Activated gamma-delta T cell treated with anti-CD3 and anti-CD28 coated beads, Interleukin-2, amount 50 U/mL, for 16 hours (primary cell): Measurements from ENCODE around the gene DOLK.
"Not testable (repeated sequence)": the region's sequence is repeated elsewhere in the genome, so short reads cannot be mapped to it uniquely, and the experiment has no call there.

Experiments
- DNase-seq: peaks from one replicate; pipeline ENCODE4 v3.0.0-alpha.2; 2020; ENCODE audit warnings: low read depth

Gene DOLK

GRCh38 chr9:128947527-128948301, at the start of gene DOLK, which contains the start of gene NUP188:
DOLK (minus strand) TSS chr9:128947603; CDS start chr9:128947303, 300 bp downstream.
NUP188 (plus strand) TSS chr9:128947699; CDS start chr9:128947720, 21 bp downstream.
- peak; percentile 99 for DNase-seq

- DNase-seq, result no peak
Measured at GRCh38 chr9:128995791-128996190, 48.4 kb upstream of the DOLK start.

GRCh38 chr9:128992995-128993394, 45.6 kb upstream of the DOLK start:
- no peak for DNase-seq

GRCh38 chr9:128987805-128988204, 40.4 kb upstream of the DOLK start:
- no peak for DNase-seq

- no peak for DNase-seq
Measured at GRCh38 chr9:128986671-128987070, 39.3 kb upstream of the DOLK start.

GRCh38 chr9:128983536-128983935, 36.1 kb upstream of the DOLK start:
- no peak for DNase-seq

- DNase-seq, result no peak
Measured at GRCh38 chr9:128979111-128979510, 31.7 kb upstream of the DOLK start.

GRCh38 chr9:128972956-128973355, 25.6 kb upstream of the DOLK start:
- no peak for DNase-seq

GRCh38 chr9:128969491-128969890, 22.1 kb upstream of the DOLK start:
- no peak for DNase-seq

GRCh38 chr9:128961403-128961802, 14.0 kb upstream of the DOLK start:
- not testable (repeated sequence) for DNase-seq

GRCh38 chr9:128947277-128947526, 201 bp downstream of the DOLK start:
- DNase-seq, result no peak

- DNase-seq, result no peak
Measured at GRCh38 chr9:128946571-128947276, 679 bp downstream of the DOLK start.

GRCh38 chr9:128945798-128946501, 1.5 kb downstream of the DOLK start:
- no peak for DNase-seq

GRCh38 chr9:128944966-128945365, 2.4 kb downstream of the DOLK start:
- DNase-seq, result not testable (repeated sequence)

- DNase-seq, result no peak
Measured at GRCh38 chr9:128943832-128944620, 3.4 kb downstream of the DOLK start.

GRCh38 chr9:128940946-128941755, 6.3 kb downstream of the DOLK start:
- no peak for DNase-seq

GRCh38 chr9:128940271-128940921, 7.0 kb downstream of the DOLK start:
- no peak for DNase-seq

- DNase-seq, result no peak
Measured at GRCh38 chr9:128937310-128938165, 9.9 kb downstream of the DOLK start.

GRCh38 chr9:128936171-128936865, 11.1 kb downstream of the DOLK start:
- no peak for DNase-seq
